T-helper 1 cell treated with Interleukin-12 subunit alpha and Interleukin-12 subunit beta and Interleukin-4 antibody, amounts not matched to agents 30 μg/mL and 1 μg/mL, for 36 hours (primary cell): ENCODE data around the gene TFAP2D.

Experiments used
- H3K27ac Mint-ChIP-seq: one replicate; pipeline ENCODE4 v1.8.0; 2021; ENCODE audit warnings: mild to moderate bottlenecking, mixed read lengths
- H3K27me3 Mint-ChIP-seq: one replicate; pipeline ENCODE4 v1.8.0; 2021; ENCODE audit warnings: low read depth, mixed read lengths
- H3K36me3 Mint-ChIP-seq: one replicate; pipeline ENCODE4 v1.8.0; 2021; ENCODE audit warnings: low read depth, mixed read lengths
- H3K4me1 Mint-ChIP-seq: one replicate; pipeline ENCODE4 v1.8.0; 2021; ENCODE audit warnings: low read depth, mixed read lengths
- H3K4me3 Mint-ChIP-seq: one replicate; pipeline ENCODE4 v1.8.0; 2021; ENCODE audit warnings: mild to moderate bottlenecking, moderate library complexity, mixed read lengths
- H3K9me3 Mint-ChIP-seq: one replicate; pipeline ENCODE4 v1.8.0; 2021; ENCODE audit warnings: mixed read lengths

TFAP2D gene

DNA sequence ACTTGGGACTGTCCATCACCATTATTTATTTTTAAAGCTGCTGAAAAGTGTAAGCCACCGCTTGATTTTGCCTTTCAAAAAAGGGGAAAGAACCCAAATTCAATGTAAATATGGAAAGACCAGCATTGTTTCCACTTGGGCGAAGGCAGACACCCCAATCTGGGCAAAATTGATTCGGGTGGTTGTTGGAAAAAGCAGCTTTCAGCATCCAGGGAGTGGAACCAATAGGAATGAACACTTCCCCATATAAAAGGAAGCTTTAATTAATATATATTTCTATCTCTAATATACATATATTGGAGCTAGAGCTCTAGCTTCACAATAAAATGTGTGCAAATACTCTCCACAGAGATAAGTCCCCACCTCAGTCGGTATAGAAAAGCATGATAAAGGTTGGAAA is at the start of gene TFAP2D:
TFAP2D (plus strand) TSS at position 301 of the 400 bp plus-strand sequence. CDS start 530 bp downstream, outside the sequence.
- H3K27ac Mint-ChIP-seq: no peak within 1 kb of the TSS
- peaks cover 91% of the 10 kb centered on the region for H3K27me3 Mint-ChIP-seq
- peaks cover 4% of the 10 kb centered on the region for H3K4me1 Mint-ChIP-seq
- no peak within 1 kb of the TSS for H3K4me3 Mint-ChIP-seq
- H3K9me3 Mint-ChIP-seq: peaks cover 5% of the 10 kb centered on the region
- H3K36me3 Mint-ChIP-seq: peaks cover 6% of the 10 kb centered on the region

DNA sequence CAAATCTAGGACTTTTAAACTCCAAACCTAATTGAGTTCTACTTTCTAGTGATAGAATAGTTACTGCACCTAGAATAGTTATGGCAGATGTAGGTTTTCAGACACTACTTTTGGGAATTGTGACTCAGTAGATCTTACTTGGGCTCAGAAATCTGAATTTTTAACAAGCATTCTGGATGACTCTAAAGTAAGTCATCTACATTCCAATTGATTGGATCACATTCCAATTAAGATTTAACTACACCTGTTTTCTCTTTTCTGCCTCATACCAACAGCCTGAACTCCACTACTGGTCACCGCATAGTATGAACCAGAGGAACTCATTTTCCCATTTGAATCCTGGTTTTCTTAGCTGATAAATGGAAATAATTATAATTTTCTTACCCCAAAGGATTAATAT is 49.5 kb upstream of the TFAP2D start:
- Mint-ChIP-seq H3K27me3 (no peaks in the 10 kb centered on the region), H3K36me3 (no peaks in the 10 kb centered on the region), H3K27ac (no peak overlapping the region), H3K4me3 (no peak overlapping the region), H3K9me3 (no peaks in the 10 kb centered on the region), H3K4me1 (peaks cover 4% of the 10 kb centered on the region)

DNA sequence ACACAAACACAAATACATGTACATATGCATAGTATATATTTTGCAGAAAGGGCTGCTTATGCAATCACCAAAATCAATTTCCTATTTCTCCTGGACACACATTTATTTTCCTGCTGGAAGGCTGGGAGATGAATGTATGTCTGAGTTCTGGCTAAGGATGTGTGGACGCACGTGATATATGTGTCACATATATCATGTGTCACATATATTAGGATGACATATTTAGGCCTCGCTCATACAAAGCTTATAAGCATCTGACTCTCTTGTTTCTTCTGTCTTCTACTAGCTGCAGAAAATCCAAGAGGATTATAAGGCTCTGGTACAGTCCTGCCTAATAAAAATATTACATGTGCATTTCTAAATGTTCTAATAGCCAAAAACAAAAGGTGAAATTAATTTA is 47.2 kb upstream of the TFAP2D start:
- Mint-ChIP-seq H3K4me3 (no peak overlapping the region), H3K4me1 (peaks cover 4% of the 10 kb centered on the region), H3K9me3 (no peaks in the 10 kb centered on the region), H3K36me3 (no peaks in the 10 kb centered on the region), H3K27me3 (no peaks in the 10 kb centered on the region), H3K27ac (no peak overlapping the region)

DNA sequence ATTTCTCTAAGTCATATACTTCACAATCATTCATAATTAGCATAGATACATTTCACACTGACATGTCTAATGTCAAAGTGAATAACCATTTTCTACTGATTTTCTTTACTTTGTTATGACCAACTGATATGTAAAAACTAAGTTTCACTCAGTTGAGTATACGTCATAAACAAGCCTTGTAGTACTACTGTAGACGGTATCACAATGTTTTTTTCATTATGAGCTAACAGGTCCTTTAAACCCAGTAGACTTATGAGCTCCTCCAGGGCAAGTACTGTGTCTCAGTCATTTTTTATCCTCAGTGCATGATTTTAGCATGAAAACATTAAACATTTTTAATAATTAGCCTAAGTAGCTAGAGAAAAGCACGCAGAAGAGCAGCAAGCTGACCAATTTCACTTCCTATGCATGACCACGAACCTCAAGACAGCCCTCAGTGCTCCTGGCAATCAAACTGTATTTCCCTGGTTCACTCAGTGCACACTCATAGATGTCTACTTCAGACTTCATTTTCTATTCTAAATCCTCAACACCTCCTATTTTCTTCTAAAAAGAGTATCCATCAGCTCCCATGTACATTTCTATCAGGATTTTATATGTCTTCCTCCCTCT is 32.0 kb upstream of the TFAP2D start:
- H3K4me1 Mint-ChIP-seq: no peaks in the 10 kb centered on the region

DNA sequence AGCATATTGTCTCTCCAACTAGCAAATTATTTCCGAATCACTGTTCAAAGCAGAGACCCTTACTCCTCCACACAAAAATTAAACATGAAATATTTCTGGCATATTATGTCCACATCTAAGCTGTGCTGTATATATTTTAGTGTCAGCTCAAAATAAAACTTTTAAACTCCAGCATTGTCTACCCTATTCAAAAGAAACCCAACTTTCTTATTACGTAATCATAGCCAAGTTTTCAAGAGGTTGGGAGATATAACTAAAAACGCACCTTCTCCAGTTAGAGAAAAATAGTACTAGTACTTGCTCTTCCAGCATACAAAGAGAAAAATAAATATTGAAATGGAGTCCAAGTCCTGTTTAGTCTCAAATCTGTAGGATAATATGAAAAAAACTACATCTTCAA is 24.1 kb upstream of the TFAP2D start:
- Mint-ChIP-seq H3K9me3 (no peaks in the 10 kb centered on the region), H3K27ac (no peak overlapping the region), H3K27me3 (no peaks in the 10 kb centered on the region), H3K4me3 (no peak overlapping the region), H3K36me3 (no peaks in the 10 kb centered on the region), H3K4me1 (no peaks in the 10 kb centered on the region)

More for the DNA sequence above, 32.0 kb upstream of the TFAP2D start:
- Mint-ChIP-seq H3K4me3 (no peak overlapping the region), H3K27me3 (no peaks in the 10 kb centered on the region), H3K27ac (no peak overlapping the region), H3K36me3 (no peaks in the 10 kb centered on the region), H3K9me3 (no peaks in the 10 kb centered on the region)

DNA sequence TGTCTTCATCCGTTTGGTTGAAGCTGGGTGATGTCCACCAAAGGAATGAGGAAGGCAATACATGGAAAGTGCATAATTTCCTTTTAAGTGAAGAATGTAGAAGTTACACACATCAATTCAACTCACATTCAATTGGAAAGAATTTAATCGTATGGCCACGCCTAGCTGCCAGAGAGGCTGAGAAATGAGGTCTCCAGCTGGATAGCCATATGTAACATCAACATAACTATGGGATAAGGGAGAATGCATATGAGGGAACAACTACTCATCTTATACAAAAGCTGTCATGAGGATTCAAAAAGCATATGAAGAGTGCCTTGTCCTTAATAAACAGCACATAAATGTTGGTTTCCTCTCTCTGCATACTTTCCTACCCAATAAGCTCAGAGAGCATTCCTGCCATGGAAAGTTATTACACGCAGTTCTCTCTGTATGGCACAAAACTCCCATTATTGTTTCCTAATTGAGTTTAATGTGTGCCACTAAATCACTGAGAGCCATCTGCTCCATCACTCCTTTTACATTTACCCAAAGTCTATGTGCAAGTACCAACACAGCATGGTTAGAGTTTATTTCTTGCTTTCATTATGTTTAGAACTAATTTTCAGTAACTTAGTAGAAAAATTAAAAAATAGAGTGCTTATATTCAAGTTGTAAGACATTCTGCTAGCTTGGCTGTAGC is 21.4 kb upstream of the TFAP2D start:
- H3K36me3 Mint-ChIP-seq: no peaks in the 10 kb centered on the region
- no peak overlapping the region for H3K27ac Mint-ChIP-seq
- H3K4me1 Mint-ChIP-seq: no peaks in the 10 kb centered on the region
- no peaks in the 10 kb centered on the region for H3K27me3 Mint-ChIP-seq
- H3K4me3 Mint-ChIP-seq: no peak overlapping the region
- H3K9me3 Mint-ChIP-seq: no peaks in the 10 kb centered on the region

DNA sequence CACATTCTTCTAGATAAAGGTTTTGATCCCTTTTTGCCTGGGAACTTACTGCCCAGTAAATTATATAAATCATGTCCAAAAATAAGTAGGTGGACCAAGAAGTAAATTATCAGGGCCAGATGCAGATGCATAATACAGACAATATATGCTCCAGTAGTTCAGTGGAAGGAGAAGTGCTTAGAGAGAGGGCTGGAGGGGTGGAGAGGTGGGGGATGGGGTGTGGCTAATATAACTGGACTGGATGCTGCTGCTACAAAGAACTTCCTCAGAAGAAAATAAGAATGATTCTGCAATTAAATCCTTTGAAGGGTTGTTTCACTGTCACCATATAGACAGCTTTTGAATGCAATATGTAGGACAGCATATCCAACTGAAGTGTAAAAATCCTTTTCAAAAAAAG is 14.8 kb upstream of the TFAP2D start:
- H3K9me3 Mint-ChIP-seq: no peaks in the 10 kb centered on the region

DNA sequence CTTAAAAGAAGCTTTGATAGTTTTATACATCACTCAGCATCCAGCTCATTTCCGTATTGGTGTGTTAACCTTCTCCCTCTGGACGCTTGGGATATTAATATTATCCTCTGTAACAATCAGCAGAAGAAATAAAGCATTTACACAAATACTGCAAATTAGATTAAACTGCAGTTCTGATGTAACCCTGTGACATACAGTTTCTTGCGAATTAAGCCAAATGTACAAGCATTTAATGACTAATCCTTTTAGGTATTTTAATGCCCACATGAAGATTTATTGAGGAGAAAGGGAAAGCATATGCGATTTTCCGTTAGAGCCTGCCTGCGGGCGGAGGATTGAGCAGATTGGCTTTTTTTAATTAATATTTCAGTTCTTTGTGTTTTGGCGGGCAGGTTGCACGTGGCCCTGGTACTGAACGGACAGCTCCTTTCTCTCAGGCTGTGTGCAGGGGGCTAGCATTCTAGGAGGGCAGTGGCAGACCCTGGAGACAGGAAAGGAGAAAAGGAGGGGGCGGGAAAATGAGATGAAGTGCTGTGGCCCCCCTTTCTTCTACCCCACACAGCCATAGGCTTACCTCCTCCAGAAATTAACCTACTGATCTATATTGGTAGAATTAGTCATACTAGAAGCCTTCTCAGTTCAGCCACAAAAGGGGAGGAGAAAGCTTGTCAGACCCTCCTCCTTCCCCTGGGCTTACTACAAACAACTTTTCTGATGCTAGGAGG is 14.1 kb upstream of the TFAP2D start:
- Mint-ChIP-seq H3K27ac (no peak overlapping the region), H3K4me3 (no peak overlapping the region), H3K27me3 (no peaks in the 10 kb centered on the region), H3K4me1 (no peaks in the 10 kb centered on the region), H3K9me3 (no peaks in the 10 kb centered on the region), H3K36me3 (no peaks in the 10 kb centered on the region)

More for the DNA sequence above, 14.8 kb upstream of the TFAP2D start:
- Mint-ChIP-seq H3K36me3 (no peaks in the 10 kb centered on the region), H3K27me3 (no peaks in the 10 kb centered on the region), H3K27ac (no peak overlapping the region), H3K4me1 (no peaks in the 10 kb centered on the region), H3K4me3 (no peak overlapping the region)

DNA sequence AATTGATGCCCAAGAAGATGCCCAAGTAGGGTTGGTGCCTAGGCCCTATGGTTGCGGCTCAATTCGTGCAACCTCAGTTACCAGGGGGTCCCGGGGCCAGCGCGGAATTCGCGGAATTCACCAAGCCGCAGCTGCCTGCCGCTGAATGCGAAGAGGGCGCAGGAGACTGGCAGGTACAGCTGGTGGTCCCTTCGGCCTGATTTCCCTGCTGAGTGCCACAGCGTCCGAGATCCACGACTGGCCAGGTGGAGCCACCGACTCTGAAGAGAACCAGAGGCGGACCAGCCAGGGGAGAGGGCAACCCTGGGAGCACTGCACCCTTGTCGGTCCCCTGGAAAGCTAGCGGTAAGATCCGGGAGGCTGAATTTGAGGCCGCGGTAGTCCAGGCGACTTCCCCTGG is 6.8 kb upstream of the TFAP2D start:
- peaks cover 60% of the 10 kb centered on the region for H3K27me3 Mint-ChIP-seq
- no peaks in the 10 kb centered on the region for H3K9me3 Mint-ChIP-seq
- H3K4me3 Mint-ChIP-seq: no peak overlapping the region
- H3K27ac Mint-ChIP-seq: no peak overlapping the region
- no peaks in the 10 kb centered on the region for H3K4me1 Mint-ChIP-seq
- H3K36me3 Mint-ChIP-seq: no peaks in the 10 kb centered on the region

DNA sequence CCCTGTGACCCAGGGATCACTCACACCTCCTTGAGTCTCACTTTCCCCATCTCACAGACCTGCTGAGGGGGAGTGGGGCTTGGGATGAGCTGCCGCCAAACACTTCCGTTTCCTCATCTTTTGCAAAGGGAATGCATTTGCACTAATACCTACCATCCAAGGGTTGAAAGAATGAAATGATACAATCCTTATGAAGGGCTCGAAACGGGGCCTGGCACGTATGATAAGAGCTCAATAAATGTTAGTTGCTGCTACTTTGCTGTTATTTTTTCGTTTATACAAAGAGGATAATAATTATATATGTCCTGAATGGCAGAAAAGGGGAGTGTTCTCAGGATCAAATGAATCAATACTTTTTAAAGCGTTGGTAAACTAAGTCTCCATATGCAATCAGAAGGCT is 6.1 kb upstream of the TFAP2D start:
- no peak overlapping the region for H3K4me3 Mint-ChIP-seq
- H3K27me3 Mint-ChIP-seq: peaks cover 66% of the 10 kb centered on the region
- H3K9me3 Mint-ChIP-seq: no peaks in the 10 kb centered on the region
- H3K27ac Mint-ChIP-seq: no peak overlapping the region
- no peaks in the 10 kb centered on the region for H3K36me3 Mint-ChIP-seq
- no peaks in the 10 kb centered on the region for H3K4me1 Mint-ChIP-seq

DNA sequence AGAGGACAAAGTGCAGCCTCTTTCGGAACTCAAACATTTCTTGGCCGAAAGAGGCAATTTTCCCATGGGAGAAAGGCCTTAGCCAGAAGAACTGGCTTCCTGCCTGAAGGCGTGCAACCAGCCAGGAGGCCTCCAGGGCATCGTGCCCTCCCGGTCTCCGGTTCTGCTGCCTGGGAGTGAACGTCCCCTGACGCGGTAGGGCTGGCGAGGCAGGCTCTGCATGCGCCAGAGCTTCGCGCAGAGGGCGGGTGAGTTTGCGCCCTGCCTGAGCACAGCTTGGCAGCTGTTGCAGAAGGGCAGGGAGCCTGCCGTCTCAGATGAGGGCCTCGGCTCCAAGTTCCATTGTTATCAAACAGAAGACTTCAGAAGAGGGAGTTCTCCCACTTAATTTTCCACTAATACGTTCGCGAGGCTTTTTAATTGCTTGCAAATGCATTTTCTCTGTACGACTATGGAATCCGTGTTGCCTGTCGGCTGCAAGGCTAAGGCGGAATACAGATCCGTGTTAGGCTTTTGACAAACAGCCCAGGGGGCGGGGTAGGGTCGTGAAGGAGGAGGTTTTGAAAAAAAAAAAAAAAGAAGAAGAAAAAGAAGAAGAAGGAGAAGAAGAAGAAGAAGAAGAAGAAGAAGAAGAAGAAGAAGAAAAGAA is 5.5 kb upstream of the TFAP2D start:
- Mint-ChIP-seq H3K9me3 (no peaks in the 10 kb centered on the region), H3K27me3 (peaks cover 70% of the 10 kb centered on the region), H3K36me3 (no peaks in the 10 kb centered on the region), H3K4me3 (no peak overlapping the region), H3K27ac (no peak overlapping the region), H3K4me1 (no peaks in the 10 kb centered on the region)

DNA sequence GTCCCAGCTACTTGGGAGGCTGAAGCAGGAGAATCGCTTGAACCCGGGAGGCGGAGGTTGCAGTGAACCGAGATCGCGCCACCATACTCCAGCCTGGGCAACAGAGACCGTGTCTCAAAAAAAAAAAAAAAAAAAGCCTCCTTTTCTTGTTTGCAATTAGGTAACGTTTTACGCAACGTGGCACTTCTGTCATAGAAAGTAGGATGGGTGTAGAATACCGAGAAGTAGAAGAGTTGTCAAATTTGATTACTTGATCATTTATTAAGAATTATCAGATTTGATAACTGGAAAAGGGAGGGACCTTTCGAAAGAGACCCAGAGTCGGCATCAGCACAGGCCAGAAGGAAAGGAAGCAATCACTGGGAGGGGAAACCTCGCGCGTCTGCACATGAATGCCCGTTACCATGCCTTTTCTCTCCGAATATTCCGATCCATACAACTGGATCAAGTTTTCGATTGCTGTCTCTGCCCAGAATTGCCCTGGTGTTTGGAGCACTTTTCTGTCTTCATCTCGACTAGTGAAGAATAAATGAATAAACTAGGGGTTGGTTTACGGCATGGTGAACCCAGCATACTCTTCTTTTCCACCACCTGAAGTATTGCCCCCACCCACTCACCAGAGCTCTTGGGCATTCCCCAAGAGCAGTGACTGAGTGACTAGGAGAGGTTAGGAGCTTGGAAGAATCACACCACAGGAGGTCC is 4.5 kb upstream of the TFAP2D start:
- Mint-ChIP-seq H3K27me3 (peaks cover 79% of the 10 kb centered on the region), H3K36me3 (no peaks in the 10 kb centered on the region), H3K4me1 (no peaks in the 10 kb centered on the region), H3K9me3 (no peaks in the 10 kb centered on the region), H3K4me3 (no peak overlapping the region), H3K27ac (no peak overlapping the region)

DNA sequence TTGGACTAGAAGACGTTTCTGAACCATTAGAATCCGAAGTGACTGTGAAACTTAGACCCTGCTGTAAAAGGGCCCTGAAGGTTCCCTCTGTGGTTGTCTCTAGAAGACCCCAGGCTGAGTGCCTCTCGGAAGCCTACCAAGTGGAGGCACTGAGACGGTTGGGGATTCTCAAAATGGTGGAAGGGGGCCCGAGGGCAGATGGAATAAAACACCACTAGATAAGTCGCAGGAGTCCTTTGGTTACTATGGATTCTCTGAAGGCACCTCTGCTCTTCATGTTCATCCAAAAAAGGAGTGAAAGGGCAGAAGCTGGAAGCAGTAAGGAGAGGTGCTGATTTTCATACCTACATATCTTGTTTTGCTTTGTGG is 4.0 kb upstream of the TFAP2D start:
- H3K4me1 Mint-ChIP-seq: no peaks in the 10 kb centered on the region
- no peaks in the 10 kb centered on the region for H3K9me3 Mint-ChIP-seq
- H3K27me3 Mint-ChIP-seq: peaks cover 84% of the 10 kb centered on the region
- no peak overlapping the region for H3K4me3 Mint-ChIP-seq
- H3K27ac Mint-ChIP-seq: no peak overlapping the region
- H3K36me3 Mint-ChIP-seq: no peaks in the 10 kb centered on the region

DNA sequence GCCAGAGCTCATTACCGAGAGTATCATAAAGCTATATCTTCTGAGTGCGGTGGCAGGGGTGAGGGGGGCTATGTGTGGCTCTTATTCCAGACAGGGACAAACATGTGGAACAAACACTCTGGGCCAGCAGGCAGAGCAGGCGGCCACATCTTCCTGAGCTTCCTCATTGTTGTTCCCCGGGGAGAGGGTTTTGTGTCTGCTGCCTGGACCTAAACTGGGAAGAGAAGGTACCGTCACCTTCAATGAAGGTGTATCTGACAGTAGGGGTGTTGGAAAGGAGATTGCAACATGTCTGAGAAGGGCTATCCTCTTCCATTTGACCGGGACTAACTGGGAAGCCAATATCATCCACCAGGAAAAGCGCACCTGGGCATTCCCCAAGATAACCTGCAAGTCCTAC is 1.6 kb upstream of the TFAP2D start:
- Mint-ChIP-seq H3K36me3 (peaks cover 6% of the 10 kb centered on the region), H3K4me3 (no peak overlapping the region), H3K27me3 (peaks cover 89% of the 10 kb centered on the region), H3K9me3 (peaks cover 5% of the 10 kb centered on the region), H3K27ac (no peak overlapping the region), H3K4me1 (peaks cover 4% of the 10 kb centered on the region)
